K562 (cell line): ENCODE results near the gene KCNQ4. TPM values are rescaled to one million over a fixed set of nuclear protein-coding genes. Genes with fewer than 3 reads are reported as not detected.

ENCODE experiments used
- EHMT2 ChIP-seq: fragments of 450-650 bp; IDR thresholded peaks from 2 replicates; pipeline ENCODE4 v1.6.1; 2018; ENCODE audit warnings: antibody characterized with exemption
- HOXB6 ChIP-seq: fragments of 250-450 bp; sonication (Bioruptor Pico); IDR thresholded peaks from 2 replicates; pipeline ENCODE4 v1.5.1; 2022; ENCODE audit warnings: mild to moderate bottlenecking, borderline replicate concordance
- NR2F6 ChIP-seq: fragments of 450-650 bp; formaldehyde crosslinking; IDR thresholded peaks from 2 replicates; pipeline ENCODE4 v1.4.0; 2020; ENCODE audit warnings: mild to moderate bottlenecking
- RBFOX2 ChIP-seq: fragments of 200-400 bp; formaldehyde crosslinking; IDR thresholded peaks from 2 replicates; pipeline ENCODE4 v1.6.1; 2017; ENCODE audit warnings: low read depth, mild to moderate bottlenecking, low read length, moderate library complexity
- SAP30 ChIP-seq: fragments of 200-600 bp; sonication (generic); IDR thresholded peaks from 2 replicates; pipeline ENCODE4 v1.6.1; 2012; ENCODE audit warnings: borderline replicate concordance, low read depth, mild to moderate bottlenecking, moderate library complexity, low read length, control low read depth, inconsistent platforms; ENCODE audit not compliant: insufficient read depth, poor library complexity, severe bottlenecking
- SMC3 ChIP-seq: conservative IDR thresholded peaks from 2 replicates; pipeline ENCODE4 v1.6.1; 2011; ENCODE audit warnings: low read depth, low read length, improper control_type of control experiment; ENCODE audit not compliant: insufficient read depth
- TOE1 ChIP-seq, 2 experiments: fragments of 450-650 bp in 1 of 2; sonication (generic) in 1 of 2; formaldehyde crosslinking in 1 of 2; IDR thresholded peaks; 2 replicates each; pipeline versions ENCODE4 v1.7.1 to v1.8.0; 2016 to 2022; ENCODE audit warnings: borderline replicate concordance in 2 of 2, mild to moderate bottlenecking in 2 of 2, antibody characterized with exemption in 1 of 2, inconsistent platforms in 1 of 2, low read depth in 1 of 2, missing genetic modification reagents in 1 of 2, moderate library complexity in 1 of 2
- ZNF282 ChIP-seq: sonication (generic); formaldehyde crosslinking; IDR thresholded peaks from 2 replicates; pipeline ENCODE4 v1.8.1; 2023; ENCODE audit warnings: missing genetic modification reagents
- ZNF668 ChIP-seq: fragments of 250-450 bp; sonication (Bioruptor Pico); IDR thresholded peaks from 2 replicates; pipeline ENCODE4 v1.8.0; 2022; ENCODE audit warnings: mild to moderate bottlenecking, inconsistent platforms
- polyA plus RNA-seq, 8 experiments: library from polyadenylated mRNA; depleted of rRNA in 4 of 8; stranded (reverse) in 5 of 8; unstranded in 3 of 8; fragments of >200 nt; fragmentation: Nextera tagmentation in 2 of 8; fragmentation: Illumina TruSeq in 1 of 8; extraction: Ambion mirVana in 2 of 8; extraction: Trizol in 1 of 8; gene quantifications; 2 replicates each; pipeline versions ENCODE4 v1.2.1 to v1.2.3, GENCODE V29; 2011 to 2014; ENCODE audit warnings: inconsistent platforms in 1 of 8, missing spikeins in 1 of 8
- total RNA-seq, 7 experiments: library from RNA; depleted of rRNA in 6 of 7; stranded (reverse); fragments of >200 nt in 6 of 7; fragmentation: Illumina TruSeq in 2 of 7; extraction: Trizol in 2 of 7; gene quantifications; 2 replicates each; pipeline versions ENCODE4 v1.2.1 to v1.2.3, GENCODE V29; 2011 to 2021; ENCODE audit warnings: low replicate concordance in 1 of 7
- TF ChIP-seq, protein P1 (sequence below): sonication (generic); formaldehyde crosslinking; IDR thresholded peaks from 2 replicates; pipeline ENCODE4 v1.8.1; 2023; ENCODE audit warnings: missing genetic modification reagents, mild to moderate bottlenecking, borderline replicate concordance
- TF ChIP-seq, protein P2 (sequence below), 3 experiments: fragments of 200-800 bp in 1 of 3; sonication (Bioruptor generic) in 1 of 3; sonication (generic) in 1 of 3; formaldehyde crosslinking in 1 of 3; IDR thresholded peaks; 2 replicates each; pipeline versions ENCODE4 v1.6.1 to v1.8.0; 2016 to 2022; ENCODE audit warnings: mild to moderate bottlenecking in 2 of 3, missing compliant biosample characterization in 2 of 3, missing genetic modification characterization in 2 of 3, missing genetic modification reagents in 1 of 3
- TF ChIP-seq, protein P3 (sequence below): fragments of 250-450 bp; sonication (Bioruptor Pico); IDR thresholded peaks from 2 replicates; pipeline ENCODE4 v1.9.0; 2021; ENCODE audit warnings: mild to moderate bottlenecking, inconsistent platforms

The KCNQ4 gene
- total and polyA plus RNA-seq, 9 of the 15 experiments (the other 6 are each of a cell fraction or from before 2014, with no cell fraction given) = 0.07 to 4.1 (median 0.79) TPM

DNA sequence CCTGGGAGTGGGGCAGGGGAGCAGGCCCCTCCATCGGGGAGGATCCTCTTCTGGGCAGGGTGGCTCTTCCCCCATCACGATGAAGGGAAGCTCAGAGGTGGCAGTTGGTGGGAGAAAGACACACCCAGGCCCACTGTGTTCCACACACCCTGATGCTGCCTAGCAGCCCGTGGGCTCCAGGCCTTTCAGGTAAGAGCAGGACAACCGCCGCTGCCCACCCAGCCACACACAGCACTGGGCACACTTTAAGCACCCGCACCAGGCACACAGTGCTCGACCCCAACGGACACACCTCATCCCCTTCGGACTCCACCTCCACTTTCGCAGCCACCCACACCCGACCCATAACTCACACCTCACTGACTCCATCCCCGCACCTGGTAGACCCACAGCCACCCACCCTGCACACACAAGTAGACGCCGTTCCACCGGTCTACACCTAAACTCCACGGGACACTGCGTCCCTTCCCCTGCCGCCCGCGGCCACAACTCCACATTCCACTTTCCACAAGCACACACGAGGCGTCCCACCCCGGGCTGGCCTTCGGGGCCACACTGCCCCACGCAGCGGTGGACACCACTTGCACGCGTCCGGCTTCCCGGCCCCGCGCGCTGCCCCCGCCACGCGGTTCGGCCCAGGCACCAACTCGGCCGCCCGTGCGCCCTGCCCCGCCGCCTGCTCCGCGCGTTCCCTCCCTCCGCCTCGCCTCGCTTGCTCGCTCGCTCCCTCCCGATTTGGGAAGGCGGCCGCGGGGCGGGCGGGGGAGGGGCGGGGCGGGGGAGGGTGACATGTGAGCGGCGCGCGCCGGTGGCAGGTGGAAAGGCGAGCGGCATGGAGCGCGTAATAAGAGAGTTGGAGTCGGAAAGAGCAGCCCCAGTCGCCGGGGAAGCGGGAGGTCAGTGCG, at the start of gene KCNQ4 (continued):
- TF ChIP-seq, protein P1, sequence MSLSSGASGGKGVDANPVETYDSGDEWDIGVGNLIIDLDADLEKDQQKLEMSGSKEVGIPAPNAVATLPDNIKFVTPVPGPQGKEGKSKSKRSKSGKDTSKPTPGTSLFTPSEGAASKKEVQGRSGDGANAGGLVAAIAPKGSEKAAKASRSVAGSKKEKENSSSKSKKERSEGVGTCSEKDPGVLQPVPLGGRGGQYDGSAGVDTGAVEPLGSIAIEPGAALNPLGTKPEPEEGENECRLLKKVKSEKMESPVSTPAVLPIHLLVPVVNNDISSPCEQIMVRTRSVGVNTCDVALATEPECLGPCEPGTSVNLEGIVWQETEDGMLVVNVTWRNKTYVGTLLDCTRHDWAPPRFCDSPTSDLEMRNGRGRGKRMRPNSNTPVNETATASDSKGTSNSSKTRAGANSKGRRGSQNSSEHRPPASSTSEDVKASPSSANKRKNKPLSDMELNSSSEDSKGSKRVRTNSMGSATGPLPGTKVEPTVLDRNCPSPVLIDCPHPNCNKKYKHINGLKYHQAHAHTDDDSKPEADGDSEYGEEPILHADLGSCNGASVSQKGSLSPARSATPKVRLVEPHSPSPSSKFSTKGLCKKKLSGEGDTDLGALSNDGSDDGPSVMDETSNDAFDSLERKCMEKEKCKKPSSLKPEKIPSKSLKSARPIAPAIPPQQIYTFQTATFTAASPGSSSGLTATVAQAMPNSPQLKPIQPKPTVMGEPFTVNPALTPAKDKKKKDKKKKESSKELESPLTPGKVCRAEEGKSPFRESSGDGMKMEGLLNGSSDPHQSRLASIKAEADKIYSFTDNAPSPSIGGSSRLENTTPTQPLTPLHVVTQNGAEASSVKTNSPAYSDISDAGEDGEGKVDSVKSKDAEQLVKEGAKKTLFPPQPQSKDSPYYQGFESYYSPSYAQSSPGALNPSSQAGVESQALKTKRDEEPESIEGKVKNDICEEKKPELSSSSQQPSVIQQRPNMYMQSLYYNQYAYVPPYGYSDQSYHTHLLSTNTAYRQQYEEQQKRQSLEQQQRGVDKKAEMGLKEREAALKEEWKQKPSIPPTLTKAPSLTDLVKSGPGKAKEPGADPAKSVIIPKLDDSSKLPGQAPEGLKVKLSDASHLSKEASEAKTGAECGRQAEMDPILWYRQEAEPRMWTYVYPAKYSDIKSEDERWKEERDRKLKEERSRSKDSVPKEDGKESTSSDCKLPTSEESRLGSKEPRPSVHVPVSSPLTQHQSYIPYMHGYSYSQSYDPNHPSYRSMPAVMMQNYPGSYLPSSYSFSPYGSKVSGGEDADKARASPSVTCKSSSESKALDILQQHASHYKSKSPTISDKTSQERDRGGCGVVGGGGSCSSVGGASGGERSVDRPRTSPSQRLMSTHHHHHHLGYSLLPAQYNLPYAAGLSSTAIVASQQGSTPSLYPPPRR (CRISPR knock-in tag) = 0 out of 2 replicates have a peak, but pooled peaks have one; percentile 65
- peak; percentile 50 for TF ChIP-seq RBFOX2
- TF ChIP-seq TOE1 (IDR thresholded peaks at IDR 0.05; ENCODE audit: borderline replicate concordance) = no peak
- TF ChIP-seq TOE1 (CRISPR knock-in tag; IDR thresholded peaks at IDR 0.05; ENCODE audit: borderline replicate concordance, low read depth) = peak; percentile 82; the same call in 1 of the 2 replicates
- TF ChIP-seq, protein P2, sequence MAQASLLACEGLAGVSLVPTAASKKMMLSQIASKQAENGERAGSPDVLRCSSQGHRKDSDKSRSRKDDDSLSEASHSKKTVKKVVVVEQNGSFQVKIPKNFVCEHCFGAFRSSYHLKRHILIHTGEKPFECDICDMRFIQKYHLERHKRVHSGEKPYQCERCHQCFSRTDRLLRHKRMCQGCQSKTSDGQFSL (CRISPR knock-in tag; IDR thresholded peaks at IDR 0.05) = peak; percentile 79
- TF ChIP-seq, protein P2 (tag; IDR thresholded peaks at IDR 0.05) = no peak
- no peak for TF ChIP-seq HOXB6 (CRISPR knock-in tag)
- TF ChIP-seq SAP30 = peak; percentile 11
- TF ChIP-seq EHMT2 = peak; percentile 11; the same call in 1 of the 2 replicates
- TF ChIP-seq, protein P3, sequence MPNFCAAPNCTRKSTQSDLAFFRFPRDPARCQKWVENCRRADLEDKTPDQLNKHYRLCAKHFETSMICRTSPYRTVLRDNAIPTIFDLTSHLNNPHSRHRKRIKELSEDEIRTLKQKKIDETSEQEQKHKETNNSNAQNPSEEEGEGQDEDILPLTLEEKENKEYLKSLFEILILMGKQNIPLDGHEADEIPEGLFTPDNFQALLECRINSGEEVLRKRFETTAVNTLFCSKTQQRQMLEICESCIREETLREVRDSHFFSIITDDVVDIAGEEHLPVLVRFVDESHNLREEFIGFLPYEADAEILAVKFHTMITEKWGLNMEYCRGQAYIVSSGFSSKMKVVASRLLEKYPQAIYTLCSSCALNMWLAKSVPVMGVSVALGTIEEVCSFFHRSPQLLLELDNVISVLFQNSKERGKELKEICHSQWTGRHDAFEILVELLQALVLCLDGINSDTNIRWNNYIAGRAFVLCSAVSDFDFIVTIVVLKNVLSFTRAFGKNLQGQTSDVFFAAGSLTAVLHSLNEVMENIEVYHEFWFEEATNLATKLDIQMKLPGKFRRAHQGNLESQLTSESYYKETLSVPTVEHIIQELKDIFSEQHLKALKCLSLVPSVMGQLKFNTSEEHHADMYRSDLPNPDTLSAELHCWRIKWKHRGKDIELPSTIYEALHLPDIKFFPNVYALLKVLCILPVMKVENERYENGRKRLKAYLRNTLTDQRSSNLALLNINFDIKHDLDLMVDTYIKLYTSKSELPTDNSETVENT (CRISPR knock-in tag) = peak; percentile 56; the same call in 1 of the 2 replicates
- no peak for TF ChIP-seq SMC3
- peak; percentile 72; the same call in 1 of the 2 replicates for TF ChIP-seq ZNF668 (CRISPR knock-in tag)
- peak; percentile 89 for TF ChIP-seq ZNF282 (CRISPR knock-in tag)
- TF ChIP-seq NR2F6 (CRISPR knock-in tag) = no peak
